Kidney epithelial cell (primary cell): ENCODE measurements around the gene LRRC71. TPM values are rescaled to one million over a fixed set of nuclear protein-coding genes. Genes with fewer than 3 reads are reported as not detected.

Experiments
- total RNA-seq: library from RNA; depleted of rRNA; stranded (reverse); fragments of >200 nt; gene quantifications from 2 replicates; pipeline ENCODE4 v1.2.3, GENCODE V29; 2015

LRRC71 gene
- total RNA-seq, 1 donor from 2014 or later, result not detected

Other genes starting within 250 kb of the LRRC71 start
- gene NES, start 243.2 kb upstream of the LRRC71 start, total RNA-seq, result 66.3 and 76.8 TPM in 2 replicates
- gene CRABP2, start 215.0 kb upstream of the LRRC71 start, total RNA-seq, result 24.5 and 29.5 TPM in 2 replicates
- gene METTL25B, start 192.2 kb upstream of the LRRC71 start, total RNA-seq, result 13.0 and 13.6 TPM in 2 replicates
- gene ISG20L2, start 191.9 kb upstream of the LRRC71 start, total RNA-seq, result 17.7 and 25.1 TPM in 2 replicates
- gene MRPL24, start 179.5 kb upstream of the LRRC71 start, total RNA-seq, result 42.5 and 62.2 TPM in 2 replicates
- gene HDGF, start 169.0 kb upstream of the LRRC71 start, total RNA-seq, result 271 and 296 TPM in 2 replicates
- gene PRCC, start 153.1 kb upstream of the LRRC71 start, total RNA-seq, result 56.0 and 59.3 TPM in 2 replicates
- gene SH2D2A, start 103.8 kb upstream of the LRRC71 start, total RNA-seq, result 2.3 and 4.9 TPM in 2 replicates
- not detected in 2 replicates for gene INSRR, start 61.5 kb upstream of the LRRC71 start, total RNA-seq
- not detected in 2 replicates for gene NTRK1, start 59.8 kb upstream of the LRRC71 start, total RNA-seq
- gene PEAR1, start 26.9 kb upstream of the LRRC71 start, total RNA-seq, result 10.3 and 17.1 TPM in 2 replicates
- gene ARHGEF11, start 125.1 kb downstream of the LRRC71 start, total RNA-seq, result 26.4 and 29.2 TPM in 2 replicates
- not detected in 2 replicates for gene ETV3L, start 179.2 kb downstream of the LRRC71 start, total RNA-seq
- gene ETV3, start 217.8 kb downstream of the LRRC71 start, total RNA-seq, result 16.6 and 22.9 TPM in 2 replicates